Endodermal cell (in vitro differentiated cells): ENCODE measurements around the gene CGREF1. TPM values are rescaled to one million over a fixed set of nuclear protein-coding genes. Genes with fewer than 3 reads are reported as not detected.
A peak's percentile ranks its signal among the peaks of the same experiment; 100 is the strongest.

Experiments
- DNase-seq: peaks from one replicate; pipeline ENCODE4 v3.0.0-alpha.2; 2017
- H3K27ac ChIP-seq: 2 replicates; pipeline ENCODE4 v1.5.1; 2013; ENCODE audit warnings: mild to moderate bottlenecking, low read depth, low read length, moderate library complexity
- H3K27me3 ChIP-seq: 2 replicates; pipeline ENCODE4 v1.6.1; 2013; ENCODE audit warnings: mild to moderate bottlenecking, low read length, moderate library complexity; ENCODE audit not compliant: insufficient read depth, control insufficient read depth, poor library complexity, severe bottlenecking
- H3K36me3 ChIP-seq: 2 replicates; pipeline ENCODE4 v1.7.0; 2013; ENCODE audit warnings: mild to moderate bottlenecking, low read length, moderate library complexity; ENCODE audit not compliant: control insufficient read depth, insufficient read depth
- H3K4me1 ChIP-seq: one replicate; pipeline ENCODE4 v1.7.0; 2013; ENCODE audit warnings: low read length; ENCODE audit not compliant: control insufficient read depth, insufficient read depth
- H3K4me3 ChIP-seq: 2 replicates; pipeline ENCODE4 v1.5.1; 2013; ENCODE audit warnings: mild to moderate bottlenecking, low read length, moderate library complexity
- H3K9ac ChIP-seq: 2 replicates; pipeline ENCODE4 v1.6.1; 2013; ENCODE audit warnings: mild to moderate bottlenecking, low read length, moderate library complexity; ENCODE audit not compliant: poor library complexity, severe bottlenecking; ENCODE audit errors: extremely low read depth
- H3K9me3 ChIP-seq: 2 replicates; pipeline ENCODE4 v1.6.1; 2013; ENCODE audit warnings: mild to moderate bottlenecking, low read length, moderate library complexity; ENCODE audit not compliant: control insufficient read depth
- H3K27ac Mint-ChIP-seq: 2 replicates; pipeline ENCODE4 v1.8.0; 2020; ENCODE audit warnings: mixed read lengths
- H3K27me3 Mint-ChIP-seq: 2 replicates; pipeline ENCODE4 v1.8.0; 2021; ENCODE audit warnings: mild to moderate bottlenecking, mixed read lengths; ENCODE audit not compliant: insufficient read depth
- H3K36me3 Mint-ChIP-seq: 2 replicates; pipeline ENCODE4 v1.8.0; 2020; ENCODE audit warnings: low read depth, mixed read lengths
- H3K4me1 Mint-ChIP-seq: 2 replicates; pipeline ENCODE4 v1.8.0; 2020; ENCODE audit warnings: mixed read lengths
- H3K4me3 Mint-ChIP-seq: 2 replicates; pipeline ENCODE4 v1.8.0; 2020; ENCODE audit warnings: mild to moderate bottlenecking, moderate library complexity, mixed read lengths
- H3K9me3 Mint-ChIP-seq: 2 replicates; pipeline ENCODE4 v1.8.0; 2020; ENCODE audit warnings: mild to moderate bottlenecking, mixed read lengths
- CTCF ChIP-seq: fragments of 200-600 bp; sonication (generic); conservative IDR thresholded peaks from 2 replicates; pipeline ENCODE4 v1.5.0; 2021; ENCODE audit warnings: antibody characterized with exemption, mild to moderate bottlenecking
- WGBS, 2 experiments: methylation state at CpG; one replicate each; pipeline versions ENCODE4 v1.1.5 to v1.1.7; 2013; ENCODE audit warnings: missing lambda C conversion rate in 2 of 2, mixed read lengths in 1 of 2; ENCODE audit not compliant: insufficient coverage in 1 of 2, insufficient read length in 1 of 2; 5-methylcytosine and 5-hydroxymethylcytosine counted together
- total RNA-seq, 2 donors: library from RNA; stranded (reverse); fragmentation: NEBNext Ultra II Directional in 1 of 2; extraction: Animal tissue kit (Norgen Biotek cat#: 25700) in 1 of 2; gene quantifications; 2 replicates in 1 of 2; 3 replicates in 1 of 2; pipeline ENCODE4 v1.2.1, GENCODE V29; 2021

The CGREF1 gene
- total RNA-seq, 2 donors from 2014 or later = 0.20 to 0.33 TPM

GRCh38 chr2:27152796-27153464, 34.0 kb upstream of the CGREF1 start:
- H3K9me3 ChIP-seq = no peaks in the 10 kb centered on the region
- no peak overlapping the region for H3K4me3 ChIP-seq
- Mint-ChIP-seq H3K4me3 (no peak overlapping the region), H3K9me3 (no peaks in the 10 kb centered on the region), H3K36me3 (no peaks in the 10 kb centered on the region), H3K27ac (no peak overlapping the region), H3K4me1 (no peaks in the 10 kb centered on the region), H3K27me3 (peaks cover 2% of the 10 kb centered on the region)
- no peak overlapping the region for H3K27ac ChIP-seq
- DNase-seq = no peak
- no peaks in the 10 kb centered on the region for H3K4me1 ChIP-seq
- no peaks in the 10 kb centered on the region for H3K36me3 ChIP-seq
- WGBS, 2 experiments = 70 to 79% methylated on average over 2 of the region's 2 CpGs
- no peak overlapping the region for H3K9ac ChIP-seq
- H3K27me3 ChIP-seq = no peaks in the 10 kb centered on the region
- no peak for TF ChIP-seq CTCF

- H3K27ac Mint-ChIP-seq = no peak overlapping the region
- H3K36me3 Mint-ChIP-seq = no peaks in the 10 kb centered on the region
- no peaks in the 10 kb centered on the region for H3K9me3 Mint-ChIP-seq
- Histone ChIP-seq H3K4me3 (no peak overlapping the region), H3K4me1 (no peaks in the 10 kb centered on the region), H3K27me3 (no peaks in the 10 kb centered on the region), H3K9me3 (no peaks in the 10 kb centered on the region), H3K27ac (no peak overlapping the region), H3K9ac (no peak overlapping the region), H3K36me3 (no peaks in the 10 kb centered on the region)
- H3K4me3 Mint-ChIP-seq = no peak overlapping the region
- peak; percentile 69 for DNase-seq
- H3K4me1 Mint-ChIP-seq = no peaks in the 10 kb centered on the region
- peak; percentile 40 for TF ChIP-seq CTCF
- WGBS, 2 experiments = 87 to 90% methylated on average over 6 to 8 of the region's 8 CpGs
- peaks cover 2% of the 10 kb centered on the region for H3K27me3 Mint-ChIP-seq
Measured at GRCh38 chr2:27152102-27152795, 33.3 kb upstream of the CGREF1 start.

GRCh38 chr2:27150639-27151230, 31.8 kb upstream of the CGREF1 start:
- 73 to 92% methylated on average over 2 to 7 of the region's 8 CpGs for WGBS, 2 experiments
- H3K27ac ChIP-seq = no peak overlapping the region
- TF ChIP-seq CTCF = no peak
- H3K4me1 ChIP-seq = no peaks in the 10 kb centered on the region
- H3K9me3 ChIP-seq = no peaks in the 10 kb centered on the region
- no peaks in the 10 kb centered on the region for H3K36me3 ChIP-seq
- Mint-ChIP-seq H3K9me3 (no peaks in the 10 kb centered on the region), H3K27me3 (peaks cover 2% of the 10 kb centered on the region), H3K36me3 (no peaks in the 10 kb centered on the region), H3K27ac (no peak overlapping the region), H3K4me1 (no peaks in the 10 kb centered on the region), H3K4me3 (no peak overlapping the region)
- no peak overlapping the region for H3K9ac ChIP-seq
- DNase-seq = no peak
- H3K27me3 ChIP-seq = no peaks in the 10 kb centered on the region
- no peak overlapping the region for H3K4me3 ChIP-seq
